GM04504 (cell line): ENCODE results near the gene CTSA.
A peak's percentile ranks its signal among the peaks of the same experiment; 100 is the strongest.

Experiments used
- DNase-seq: peaks from one replicate; pipeline ENCODE4 v3.0.0-alpha.2; 2012; ENCODE audit warnings: low read depth

The CTSA gene

DNA sequence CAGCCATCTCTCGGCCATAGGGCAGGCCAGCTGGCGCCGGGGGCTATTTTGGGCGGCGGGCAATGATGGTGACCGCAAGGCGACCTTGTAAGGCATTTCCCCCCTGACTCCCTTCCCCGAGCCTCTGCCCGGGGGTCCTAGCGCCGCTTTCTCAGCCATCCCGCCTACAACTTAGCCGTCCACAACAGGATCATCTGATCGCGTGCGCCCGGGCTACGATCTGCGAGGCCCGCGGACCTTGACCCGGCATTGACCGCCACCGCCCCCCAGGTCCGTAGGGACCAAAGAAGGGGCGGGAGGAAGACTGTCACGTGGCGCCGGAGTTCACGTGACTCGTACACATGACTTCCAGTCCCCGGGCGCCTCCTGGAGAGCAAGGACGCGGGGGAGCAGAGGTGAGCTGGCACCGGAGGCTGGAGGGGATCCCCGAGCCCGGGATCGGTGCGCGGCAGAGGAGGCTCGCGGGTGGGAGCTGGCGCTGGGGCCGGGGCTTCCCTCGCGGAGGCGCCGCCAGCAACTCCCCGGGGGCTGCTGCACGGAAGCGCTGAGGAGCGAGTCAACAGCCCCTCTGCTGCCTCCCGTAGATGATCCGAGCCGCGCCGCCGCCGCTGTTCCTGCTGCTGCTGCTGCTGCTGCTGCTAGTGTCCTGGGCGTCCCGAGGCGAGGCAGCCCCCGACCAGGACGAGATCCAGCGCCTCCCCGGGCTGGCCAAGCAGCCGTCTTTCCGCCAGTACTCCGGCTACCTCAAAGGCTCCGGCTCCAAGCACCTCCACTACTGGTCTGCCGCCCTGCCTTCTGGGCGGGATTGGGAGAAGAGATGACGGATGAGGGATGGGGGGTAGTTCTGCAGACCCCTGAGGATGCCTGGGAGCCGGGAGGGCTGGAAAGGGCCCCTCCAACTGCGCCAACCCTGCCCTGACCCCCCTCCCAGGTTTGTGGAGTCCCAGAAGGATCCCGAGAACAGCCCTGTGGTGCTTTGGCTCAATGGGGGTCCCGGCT lies at the start of gene CTSA, which contains the start of gene NEURL2:
CTSA (plus strand) TSS at position 351 of the 999 bp plus-strand sequence; CDS start at position 585, 234 bp downstream.
NEURL2 (minus strand) TSS at position 224 of the 999 bp plus-strand sequence; CDS start at position 7, 217 bp downstream.
- DNase-seq = peak; percentile 82

DNA sequence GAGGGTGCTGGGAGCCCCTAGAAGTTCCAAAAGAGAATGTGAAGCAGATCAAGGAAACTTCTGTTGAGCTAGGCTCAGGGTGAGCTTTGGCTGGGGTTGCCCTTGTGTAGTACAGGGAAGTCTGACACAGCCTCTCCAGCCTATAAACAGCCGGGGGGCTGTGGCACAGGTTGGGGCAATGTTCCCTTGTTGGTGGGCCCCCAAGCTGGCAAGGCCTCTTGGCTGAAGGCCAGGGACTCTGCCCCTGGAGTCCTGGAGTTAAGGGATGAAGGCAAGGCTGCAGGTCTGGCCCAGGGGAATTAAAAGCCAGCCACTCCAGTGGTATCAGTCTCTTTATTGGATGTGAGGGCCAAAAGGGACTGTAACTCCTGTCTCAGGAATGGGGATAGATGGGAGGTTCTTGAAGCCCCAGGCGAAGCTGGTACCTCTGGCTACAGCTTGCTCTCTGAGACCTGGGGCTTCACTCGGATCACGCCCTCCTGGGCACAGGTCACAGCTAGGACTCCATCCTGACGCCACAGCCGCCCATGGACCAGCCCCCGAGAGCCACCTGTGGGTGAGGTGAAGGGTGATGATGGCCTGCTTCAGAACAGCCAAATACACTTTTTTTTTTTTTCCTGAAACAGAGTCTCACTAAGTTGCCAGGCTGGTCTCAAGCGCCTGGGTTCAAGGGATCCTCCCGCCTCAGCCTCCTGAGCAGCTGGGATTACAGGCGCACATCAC lies 49.6 kb upstream of the CTSA start:
- no peak for DNase-seq

DNA sequence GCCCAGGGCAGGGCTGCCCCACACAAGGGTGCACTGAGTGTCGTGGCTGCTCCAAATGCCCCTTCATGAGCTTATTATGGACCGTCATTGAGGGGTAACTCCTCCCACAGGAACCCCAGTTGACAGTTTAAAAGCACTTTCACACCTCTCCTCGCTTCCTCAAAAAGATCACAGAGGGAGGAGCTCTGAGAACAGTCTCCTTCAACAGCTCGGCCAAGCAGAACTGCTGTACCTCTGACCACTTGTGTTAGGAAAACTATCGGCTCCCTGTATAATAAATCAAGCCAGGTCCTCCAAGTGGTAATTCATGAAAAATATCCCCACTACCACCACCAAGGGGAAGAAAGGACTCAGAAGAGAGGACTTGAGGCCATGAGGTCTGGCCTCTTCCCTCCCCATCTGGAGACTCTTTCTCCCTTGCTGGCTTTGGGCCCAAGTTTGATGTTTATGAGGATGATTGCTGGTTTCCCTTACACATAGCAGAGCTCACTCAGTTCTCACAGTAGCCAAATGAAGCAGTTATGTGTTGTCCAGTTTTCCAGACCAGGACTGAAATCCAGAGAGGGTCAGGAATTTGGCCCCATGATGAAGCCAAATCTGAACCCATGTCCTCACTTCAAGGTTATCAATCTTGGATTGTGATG lies 48.8 kb upstream of the CTSA start:
- DNase-seq = peak; percentile 87

DNA sequence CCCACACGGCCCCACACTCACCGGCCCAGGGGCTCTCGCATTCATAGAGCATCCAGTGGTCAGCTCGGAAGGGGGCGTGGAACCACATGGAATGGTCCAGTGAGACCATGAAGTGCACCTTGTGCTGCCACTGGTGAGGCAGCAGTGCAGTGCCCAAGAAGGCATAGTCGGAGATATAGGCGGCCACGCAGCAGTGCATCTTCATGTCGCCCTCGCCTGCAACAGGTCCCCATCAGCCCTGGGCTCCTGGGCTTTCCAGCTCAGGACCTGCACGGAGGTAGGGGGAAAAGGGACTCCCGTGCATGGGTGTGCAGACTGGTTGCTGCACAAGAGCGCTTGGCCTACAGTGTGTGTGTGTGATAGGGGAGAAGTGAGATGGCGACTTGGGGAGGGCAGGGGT lies 47.6 kb upstream of the CTSA start:
- no peak for DNase-seq

DNA sequence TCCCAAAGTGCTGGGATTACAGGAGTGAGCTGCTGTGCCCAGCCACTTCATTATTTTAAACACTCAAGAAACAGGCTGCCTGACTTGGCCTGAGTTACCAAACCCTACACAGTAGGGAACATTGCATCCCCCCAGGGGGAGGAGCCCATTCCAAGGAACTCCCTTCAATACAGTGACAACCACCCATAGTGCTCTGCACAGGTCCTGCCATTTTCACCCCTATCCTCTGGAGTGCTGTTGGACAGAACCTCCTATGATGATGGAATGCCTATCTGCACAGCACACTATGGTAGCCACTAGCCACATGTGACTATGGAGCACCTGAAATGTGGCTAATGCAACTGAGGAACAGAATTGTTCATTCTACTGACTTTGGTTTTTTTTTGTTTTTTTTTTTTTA lies 45.7 kb upstream of the CTSA start:
- no peak for DNase-seq

DNA sequence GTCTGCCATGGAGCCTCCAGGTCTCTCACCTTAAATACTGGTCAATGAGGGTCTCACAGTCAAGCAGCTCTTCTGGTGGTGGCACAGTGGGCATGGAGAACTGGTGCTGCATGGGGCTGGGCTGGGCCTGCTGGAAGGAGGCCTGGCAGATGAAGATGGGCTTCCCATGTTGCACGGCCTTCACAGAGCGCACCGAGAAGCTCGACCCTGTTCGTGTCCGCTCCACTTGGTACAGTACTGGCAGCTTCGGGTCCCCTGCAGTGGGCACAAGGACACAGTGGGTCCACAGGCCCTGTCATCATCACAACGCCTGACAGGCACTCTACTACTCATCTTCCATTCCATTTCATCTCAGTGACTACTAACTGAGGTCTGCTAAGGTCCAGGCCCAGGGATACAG lies 42.7 kb upstream of the CTSA start:
- no peak for DNase-seq

DNA sequence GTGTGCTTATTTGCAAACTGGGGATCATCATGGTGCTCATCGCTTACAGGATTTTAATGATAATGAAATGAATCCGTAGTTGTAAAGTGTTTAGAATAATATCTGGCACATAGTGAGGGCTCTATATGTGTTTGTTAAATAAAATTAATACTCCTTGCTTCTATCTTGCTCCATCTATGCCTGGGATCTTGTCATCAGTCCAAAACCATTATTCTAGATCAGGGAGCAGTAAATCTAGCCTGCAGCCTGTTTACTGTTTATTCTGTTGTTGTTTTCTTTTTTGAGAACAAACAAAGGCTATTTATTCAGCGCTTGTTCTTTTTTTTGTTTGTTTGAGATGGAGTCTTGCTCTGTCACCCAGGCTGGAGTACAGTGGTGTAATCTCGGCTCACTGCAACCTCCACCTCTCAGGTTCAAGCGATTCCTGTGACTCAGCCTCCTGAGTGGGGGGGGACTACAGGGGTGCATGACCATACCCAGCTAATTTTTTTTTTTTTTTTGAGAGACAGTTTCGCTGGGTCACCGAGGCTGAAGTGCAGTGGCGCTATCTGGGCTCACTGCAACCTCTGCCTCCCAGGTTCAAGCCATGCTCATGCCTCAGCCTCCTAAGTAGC lies 42.1 kb upstream of the CTSA start:
- no peak for DNase-seq

DNA sequence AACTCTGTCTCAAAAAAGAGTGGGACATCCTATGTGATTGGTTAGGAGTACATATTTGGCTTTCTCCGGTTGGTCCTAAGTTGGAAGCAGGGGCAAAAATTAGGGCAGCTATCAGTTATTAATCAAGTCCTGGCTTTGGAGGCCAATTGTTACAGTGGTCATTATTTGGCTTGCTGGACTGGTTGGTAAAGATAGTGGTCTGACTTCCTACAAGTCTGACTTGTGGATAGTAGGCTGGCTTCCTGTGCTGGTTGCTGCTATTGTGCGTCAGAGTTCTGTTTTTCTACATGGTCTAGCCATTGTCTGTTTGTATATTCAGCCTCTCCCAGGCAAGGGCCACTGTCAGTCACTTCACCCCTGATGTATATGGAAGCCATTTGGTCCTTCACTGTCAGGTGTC lies 40.9 kb upstream of the CTSA start:
- DNase-seq = no peak

DNA sequence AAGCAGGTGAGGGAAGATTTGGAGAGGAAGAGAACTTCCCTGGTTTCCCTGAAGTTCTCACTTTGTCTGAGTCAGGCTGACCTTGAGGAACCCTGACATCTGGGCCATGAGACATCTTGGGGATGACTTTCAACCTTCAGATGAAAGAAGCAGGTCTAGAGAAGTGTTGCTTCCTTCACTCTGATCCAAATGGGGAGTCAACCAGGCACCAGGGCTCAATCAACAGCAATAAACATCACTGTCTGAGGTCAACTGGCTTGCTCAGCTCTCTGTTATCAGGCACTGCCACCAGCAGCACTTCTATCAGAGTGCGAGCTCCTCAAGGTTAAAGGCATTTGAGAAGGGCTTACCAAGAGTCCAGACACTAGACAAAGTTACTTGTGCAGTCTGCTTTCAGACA lies 40.2 kb upstream of the CTSA start:
- no peak for DNase-seq

DNA sequence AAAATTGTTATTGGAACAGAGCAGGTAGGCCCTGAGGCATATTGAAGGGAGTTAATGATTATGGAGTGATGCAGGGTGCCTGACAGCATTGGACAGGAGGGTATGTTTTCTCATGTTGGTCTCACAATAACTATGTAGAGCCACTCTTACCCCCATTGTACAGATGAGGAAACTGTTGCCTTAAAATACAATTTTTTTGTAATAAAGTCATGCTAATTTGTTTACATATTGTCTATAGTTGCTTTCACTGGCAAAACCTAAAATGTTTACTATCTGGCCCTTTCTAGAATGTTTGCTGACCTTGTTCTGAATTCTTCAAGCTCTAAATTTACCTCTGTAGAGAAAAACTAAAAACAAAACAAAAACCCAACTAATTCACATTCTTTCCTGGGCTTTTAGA lies 39.6 kb upstream of the CTSA start:
- no peak for DNase-seq

DNA sequence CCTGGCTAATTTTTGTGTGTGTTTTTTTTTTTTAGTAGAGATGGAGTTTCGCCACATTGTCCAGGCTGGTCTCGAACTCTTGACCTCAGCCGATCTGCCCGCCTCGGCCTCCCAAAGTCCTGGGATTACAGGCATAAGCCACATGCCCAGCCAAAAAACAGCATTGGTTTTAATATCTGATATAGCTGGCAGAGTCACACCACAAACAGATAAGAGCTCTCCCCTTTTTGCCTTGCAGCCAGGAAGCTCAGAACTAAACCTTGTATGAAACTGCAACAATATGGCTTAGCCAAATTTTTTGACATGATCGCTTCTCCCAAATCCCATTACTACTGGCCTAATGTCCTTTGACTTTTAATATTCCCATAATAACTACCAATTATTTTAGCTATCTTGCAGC lies 38.8 kb upstream of the CTSA start:
- no peak for DNase-seq

DNA sequence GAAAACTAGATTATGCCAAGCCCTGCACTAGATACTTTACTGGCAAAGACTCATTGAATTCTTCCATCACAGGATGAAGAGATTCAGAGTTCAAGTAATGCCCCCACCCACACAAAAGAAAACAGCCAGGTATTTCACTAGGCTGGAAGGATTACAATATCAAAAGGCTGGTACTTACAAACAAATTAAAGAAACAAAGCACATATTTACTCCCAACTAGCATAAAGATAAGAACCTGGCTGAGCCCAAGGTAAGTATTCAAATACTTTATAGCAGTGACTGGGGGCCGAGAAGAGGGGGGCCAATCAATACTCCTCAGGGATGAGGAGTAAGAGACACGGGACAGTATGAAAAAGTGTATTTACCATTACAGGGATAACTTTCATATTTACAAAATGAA lies 37.7 kb upstream of the CTSA start:
- no peak for DNase-seq

DNA sequence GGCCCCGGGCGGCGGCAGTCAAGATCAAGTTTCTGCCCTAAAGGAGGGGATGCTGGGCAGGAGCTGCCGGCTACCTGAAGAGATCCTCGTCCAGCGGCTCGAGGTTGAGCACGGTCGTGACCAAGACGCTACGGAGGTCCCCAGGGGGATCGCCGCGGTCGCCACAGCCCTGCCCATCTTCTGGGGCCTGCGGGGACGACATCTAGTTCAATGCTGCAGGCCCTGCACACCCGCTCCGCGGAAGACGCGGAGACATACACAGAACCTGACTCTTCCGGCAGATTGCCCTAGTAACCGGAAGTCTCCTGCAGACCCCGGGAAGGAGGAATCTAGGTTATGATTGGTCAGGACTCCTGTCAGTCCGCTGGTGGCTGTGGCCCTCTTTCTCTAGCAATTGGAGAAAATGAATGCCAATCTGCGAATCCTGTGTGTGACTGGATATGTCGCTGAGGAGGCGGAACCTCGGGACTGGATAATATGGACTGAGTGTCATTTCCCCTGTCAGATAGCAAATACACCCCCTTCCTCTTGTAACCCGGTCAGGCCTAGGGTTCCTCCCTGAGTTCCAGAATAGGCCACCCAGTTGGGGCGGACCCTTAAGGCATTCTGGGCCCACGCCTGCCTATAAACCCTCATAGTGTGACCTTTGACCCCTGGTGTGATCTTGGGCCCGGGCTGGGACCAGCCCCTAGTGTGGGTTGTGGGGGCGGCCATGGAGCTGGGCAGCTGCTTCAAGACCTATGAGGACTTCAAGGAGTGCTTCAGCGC lies 33.8 kb upstream of the CTSA start, which contains the start of the genes ACOT8 and ZSWIM3:
ACOT8 (minus strand) TSS at position 279 of the 768 bp plus-strand sequence; CDS start at position 202, 77 bp downstream.
ZSWIM3 (plus strand) TSS at position 501 of the 768 bp plus-strand sequence; CDS start at position 713, 212 bp downstream.
- DNase-seq = peak; percentile 100

DNA sequence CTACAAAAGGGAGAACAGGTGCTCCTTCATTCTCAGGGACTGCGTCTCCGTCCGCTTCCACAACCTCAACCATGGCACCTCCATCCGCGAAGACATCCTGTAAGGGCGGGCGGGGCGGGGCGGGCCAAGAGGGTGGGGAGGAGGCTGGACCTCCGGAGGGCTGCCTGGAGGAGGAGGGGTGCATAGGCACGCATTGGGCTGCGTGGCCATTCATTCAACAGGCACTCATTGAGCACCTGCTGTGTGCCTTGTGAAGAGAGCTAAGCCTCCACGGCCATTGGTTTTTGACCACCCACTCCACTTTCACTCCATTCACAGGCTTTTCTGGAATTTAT lies 33.3 kb upstream of the CTSA start:
- DNase-seq = no peak

DNA sequence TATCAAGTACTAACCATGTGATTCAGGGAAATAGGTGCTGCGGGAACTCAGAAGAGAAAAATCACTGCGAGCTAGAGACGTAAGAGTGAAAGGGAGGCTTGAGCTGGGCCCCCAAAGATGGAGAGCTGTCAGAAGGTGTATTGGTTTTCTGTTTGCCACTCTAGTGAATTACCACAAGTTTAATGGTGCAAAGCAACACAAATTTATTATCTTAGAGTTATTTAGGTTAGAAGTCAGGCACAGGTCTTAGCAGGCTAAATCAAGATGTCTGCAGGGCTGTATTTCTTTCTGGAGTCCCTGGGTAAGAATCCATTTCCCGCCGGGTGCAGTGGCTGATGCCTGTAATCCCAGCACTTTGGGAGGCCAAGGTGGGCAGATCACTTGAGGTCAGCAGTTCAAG lies 31.2 kb upstream of the CTSA start:
- DNase-seq = no peak

DNA sequence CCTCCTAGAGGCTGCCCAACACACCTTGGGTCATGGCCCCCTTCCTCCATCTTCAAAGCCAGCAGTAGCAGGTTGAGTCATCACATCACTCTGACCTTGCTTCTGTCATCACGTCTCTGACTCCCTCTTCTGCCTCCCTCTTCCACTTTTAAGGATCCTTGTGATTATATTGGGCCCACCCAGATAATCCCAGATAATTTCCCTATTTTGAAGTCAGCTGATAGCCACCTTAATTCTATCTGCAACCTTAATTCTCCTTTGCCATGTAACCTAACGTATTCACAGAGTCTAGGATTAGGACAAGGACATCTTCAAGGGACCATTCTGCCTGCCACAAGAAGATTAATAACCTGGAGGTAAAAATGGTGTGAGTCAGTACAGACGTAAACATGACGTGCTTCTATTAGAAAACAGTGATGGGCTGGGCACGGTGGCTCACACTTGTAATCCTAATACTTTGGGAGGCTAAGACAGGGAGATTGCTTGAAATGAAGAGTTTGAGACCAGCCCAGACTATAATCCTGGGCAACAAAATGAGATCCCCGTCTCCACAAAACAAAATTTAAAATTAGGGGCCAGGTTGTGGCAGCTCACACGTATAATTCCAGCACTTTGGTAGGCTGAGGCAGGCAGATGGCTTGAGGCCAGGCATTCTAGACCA lies 30.4 kb upstream of the CTSA start:
- no peak for DNase-seq

DNA sequence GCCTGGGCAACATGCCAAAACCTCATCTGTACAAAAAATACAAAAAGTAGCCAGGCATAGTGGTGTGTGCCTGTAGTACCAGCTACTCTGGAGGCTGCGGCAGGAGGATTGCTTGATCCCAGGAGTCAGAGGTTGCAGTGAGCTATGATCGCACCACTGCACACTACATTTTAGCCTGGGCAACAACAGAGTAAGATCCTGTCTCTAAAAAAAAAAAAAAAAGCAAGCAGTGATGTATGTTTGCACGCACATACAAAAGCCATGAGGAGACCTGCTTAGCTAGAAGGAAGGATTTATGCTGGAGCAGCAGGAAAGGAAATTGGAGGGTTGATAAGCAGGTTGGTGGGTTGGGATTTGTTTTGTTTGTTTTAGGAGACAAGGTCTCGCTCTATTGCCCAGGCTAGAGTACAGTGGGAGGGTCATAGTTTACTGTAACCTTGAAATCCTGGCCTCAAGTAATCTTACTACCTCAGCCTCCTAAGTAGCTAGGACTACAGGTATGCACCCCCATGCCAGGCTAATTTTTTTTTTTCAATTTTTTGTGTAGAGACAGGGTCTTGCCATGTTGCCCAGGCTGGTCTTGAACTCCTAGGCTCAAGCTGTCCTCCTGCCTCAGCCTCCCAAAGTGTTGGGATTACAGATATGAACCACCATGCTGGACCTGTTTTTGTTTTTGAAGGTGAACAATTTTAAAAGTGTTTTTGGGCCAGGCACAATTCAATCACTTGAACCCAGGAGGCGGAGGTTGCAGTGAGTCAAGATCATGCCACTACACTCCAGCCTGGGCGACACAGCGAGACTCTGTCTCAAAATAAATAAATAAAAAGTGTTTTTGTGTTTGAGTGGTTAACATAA lies 29.7 kb upstream of the CTSA start:
- DNase-seq = no peak

DNA sequence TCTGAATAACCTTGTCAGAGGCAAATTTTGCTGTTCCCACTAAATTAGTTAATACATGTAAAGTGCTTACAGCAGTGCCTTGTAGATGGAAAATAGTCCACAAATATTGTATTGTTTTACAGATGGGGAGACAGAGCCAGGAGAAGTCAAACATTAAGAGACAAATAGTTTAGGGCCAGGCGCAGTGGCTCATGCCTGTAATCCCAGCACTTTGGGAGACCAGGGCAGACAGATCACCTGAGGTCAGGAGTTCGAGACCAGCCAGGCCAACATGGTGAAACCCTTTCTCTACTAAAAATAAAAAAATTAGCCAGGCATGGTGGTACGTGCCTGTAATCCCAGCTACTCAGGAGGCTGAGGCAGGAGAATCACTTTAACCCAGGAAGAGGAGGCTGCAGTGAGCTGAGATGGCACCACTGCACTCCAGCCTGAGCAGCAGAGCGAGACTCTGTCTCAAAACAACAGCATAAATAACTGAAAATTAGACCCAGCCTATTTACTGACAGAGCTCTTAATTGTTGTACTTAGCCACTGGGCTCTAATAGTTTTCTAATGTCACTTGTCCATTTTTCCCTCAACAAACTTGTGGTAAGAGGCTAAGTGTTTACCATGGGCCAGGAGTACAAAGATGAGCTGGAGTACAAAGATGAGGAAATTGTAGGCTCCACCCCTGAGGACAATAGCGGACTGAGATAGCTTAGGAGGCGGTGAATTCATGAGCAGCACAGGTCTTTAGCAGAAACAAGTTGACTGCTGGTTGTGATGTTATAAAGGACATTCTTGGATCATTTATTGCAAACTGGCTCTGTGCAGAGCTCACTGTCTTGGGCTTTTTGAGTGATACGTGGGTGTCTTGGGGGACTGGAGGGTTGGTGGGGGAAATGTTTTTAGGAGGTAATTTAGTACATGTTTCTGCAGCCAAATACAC lies 27.3 kb upstream of the CTSA start:
- DNase-seq = no peak

DNA sequence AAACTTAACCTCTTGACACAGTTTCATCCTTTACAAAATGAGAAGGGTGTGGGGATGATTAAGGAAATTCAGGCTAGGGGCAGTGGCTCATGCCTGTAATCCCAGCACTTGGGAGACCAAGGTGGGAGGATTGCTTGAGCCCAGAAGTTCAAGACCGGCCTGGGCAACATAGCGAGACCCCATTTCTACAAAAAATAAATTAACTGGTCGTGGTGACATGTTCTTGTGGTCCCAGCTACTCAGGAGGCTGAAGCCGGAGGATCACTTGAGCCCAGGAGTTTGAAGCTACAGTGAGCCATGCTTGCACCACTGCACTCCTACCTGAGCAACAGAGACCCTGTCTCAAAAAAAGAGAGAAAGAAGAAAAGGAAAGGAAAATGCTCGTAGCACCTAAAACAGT lies 24.7 kb upstream of the CTSA start:
- DNase-seq = no peak
